ENCODE results near the gene SLC34A3. TPM values are rescaled to one million over a fixed set of nuclear protein-coding genes. Genes with fewer than 3 reads are reported as not detected.
A peak's percentile ranks its signal among the peaks of the same experiment; 100 is the strongest.

SLC34A3 gene
- total RNA-seq, 2 donors from 2014 or later: 0.54 TPM; not detected in 1

DNA sequence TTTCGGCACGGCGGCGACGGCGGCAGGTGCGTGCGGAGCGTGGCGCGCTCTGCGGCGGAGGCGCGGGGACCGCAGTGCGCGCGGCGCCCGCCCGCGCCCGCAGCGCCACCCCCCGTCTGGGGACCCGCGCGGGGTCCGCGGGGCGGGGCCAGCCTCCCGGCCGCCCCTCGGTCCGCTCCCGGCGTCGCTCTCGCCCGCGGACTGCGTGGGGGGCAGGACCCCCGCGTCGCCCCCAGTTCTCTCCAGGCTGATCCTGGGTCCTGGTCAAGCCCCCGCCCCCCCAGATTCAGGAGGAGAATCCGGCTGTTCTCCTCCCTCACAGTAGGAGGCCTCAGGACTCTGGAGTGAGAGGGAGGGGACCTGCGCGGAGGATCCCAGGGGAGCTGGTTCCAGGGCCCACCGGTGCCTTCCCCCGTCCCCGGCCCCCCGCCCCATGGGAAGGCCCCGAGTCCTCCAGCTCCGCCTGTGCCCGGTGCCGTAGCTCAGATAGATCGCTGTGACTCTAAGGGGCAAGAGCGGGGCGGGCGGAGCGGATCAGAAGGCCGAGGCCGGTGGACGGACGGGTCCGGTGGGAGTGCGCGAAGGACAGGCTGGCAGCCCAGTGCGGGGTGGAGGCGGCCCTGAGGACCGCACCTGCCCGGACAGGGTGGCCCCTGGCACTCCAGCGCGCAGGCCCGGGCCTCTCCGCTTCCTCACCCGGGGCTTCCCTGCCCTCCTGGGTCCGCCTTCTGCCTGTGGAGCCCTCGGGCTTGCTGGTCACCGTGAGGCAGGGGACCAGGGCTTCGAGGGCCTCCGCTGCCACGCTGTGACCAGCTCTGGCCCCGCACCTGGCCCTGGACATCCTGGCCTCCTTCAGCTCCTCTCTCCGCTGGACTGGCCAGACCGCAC lies 8.3 kb upstream of the SLC34A3 start, which contains the start of gene RNF208:
RNF208 (minus strand) TSS at position 51 of the 888 bp plus-strand sequence. CDS start 1,028 bp downstream, outside the sequence.
- H3K36me3 ChIP-seq: no peaks in the 10 kb centered on the region
- H3K27ac ChIP-seq: peak within 1 kb of the TSS; percentile 89 to 96
- ATAC-seq (ENCODE audit: insufficient number of reproducible peaks, low FRiP score, low read depth): no peak
- peaks cover 7 to 19% of the 10 kb centered on the region in 2 donors for H3K4me1 ChIP-seq (ENCODE audit: control insufficient read depth in 1 of 2, low read depth in 2 of 2)
- H3K4me3 ChIP-seq: peak within 1 kb of the TSS; percentile 83
- TF ChIP-seq CTCF (IDR thresholded peaks at IDR 0.05): no peak
- H3K27me3 ChIP-seq (replicated peaks; ENCODE audit: insufficient read depth): no peaks in the 10 kb centered on the region
- H3K9me3 ChIP-seq: no peaks in the 10 kb centered on the region
- DNase-seq (ENCODE audit: low spot score): no peak

- Histone ChIP-seq H3K27ac (peak overlapping the region; percentile 89 to 96), H3K9me3 (no peaks in the 10 kb centered on the region), H3K27me3 (replicated peaks; ENCODE audit: insufficient read depth) (no peaks in the 10 kb centered on the region), H3K36me3 (no peaks in the 10 kb centered on the region), H3K4me1 (ENCODE audit: control insufficient read depth in 1 of 2, low read depth in 2 of 2) (peaks cover 7 to 19% of the 10 kb centered on the region in 2 donors), H3K4me3 (peak overlapping the region; percentile 83)
- no peak for TF ChIP-seq CTCF (IDR thresholded peaks at IDR 0.05)
- peak; percentile 80 for ATAC-seq (ENCODE audit: insufficient number of reproducible peaks, low FRiP score, low read depth)
- peak; percentile 93 for DNase-seq (ENCODE audit: low spot score)
Measured at GRCh38 chr9:137223078-137223970, 7.4 kb upstream of the SLC34A3 start.

GRCh38 chr9:137224830-137225694 lies 5.6 kb upstream of the SLC34A3 start, which contains the start of gene CYSRT1:
TSS of gene CYSRT1 (plus strand) at chr9:137225174. CDS start at chr9:137225622, 448 bp downstream.
- Histone ChIP-seq H3K4me1 (ENCODE audit: control insufficient read depth in 1 of 2, low read depth in 2 of 2) (peaks cover 7 to 19% of the 10 kb centered on the region in 2 donors), H3K27ac (peak within 1 kb of the TSS; percentile 89 to 96), H3K9me3 (no peaks in the 10 kb centered on the region), H3K4me3 (peak within 1 kb of the TSS; percentile 83), H3K36me3 (no peaks in the 10 kb centered on the region), H3K27me3 (replicated peaks; ENCODE audit: insufficient read depth) (no peaks in the 10 kb centered on the region)
- DNase-seq (ENCODE audit: low spot score) (no peak), ATAC-seq (ENCODE audit: insufficient number of reproducible peaks, low FRiP score, low read depth) (no peak)
- no peak for TF ChIP-seq CTCF (IDR thresholded peaks at IDR 0.05)

DNA sequence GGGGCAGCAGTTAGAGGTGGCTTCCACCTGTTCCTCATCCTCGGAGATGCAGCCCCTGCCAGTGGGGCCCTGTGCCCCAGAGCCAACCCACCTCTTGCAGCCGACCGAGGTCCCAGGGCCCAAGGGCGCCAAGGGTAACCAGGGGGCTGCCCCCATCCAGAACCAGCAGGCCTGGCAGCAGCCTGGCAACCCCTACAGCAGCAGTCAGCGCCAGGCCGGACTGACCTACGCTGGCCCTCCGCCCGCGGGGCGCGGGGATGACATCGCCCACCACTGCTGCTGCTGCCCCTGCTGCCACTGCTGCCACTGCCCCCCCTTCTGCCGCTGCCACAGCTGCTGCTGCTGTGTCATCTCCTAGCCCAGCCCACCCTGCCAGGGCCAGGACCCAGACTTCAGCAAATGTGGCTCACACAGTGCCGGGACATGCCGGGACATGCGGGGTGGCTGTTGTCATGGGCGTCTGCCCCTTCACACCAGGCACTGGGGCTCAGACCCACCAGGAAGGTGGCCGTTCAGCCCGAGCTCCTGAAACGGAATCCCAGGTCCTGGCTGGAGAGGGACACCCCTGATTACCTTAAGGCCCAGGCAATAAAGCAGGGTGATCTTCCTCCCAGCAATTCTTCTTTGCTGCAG lies 4.9 kb upstream of the SLC34A3 start:
- H3K27ac ChIP-seq: no peak overlapping the region
- no peak for TF ChIP-seq CTCF (IDR thresholded peaks at IDR 0.05)

More for the DNA sequence above, 4.9 kb upstream of the SLC34A3 start:
- ATAC-seq (ENCODE audit: insufficient number of reproducible peaks, low FRiP score, low read depth) (no peak), DNase-seq (ENCODE audit: low spot score) (no peak)
- Histone ChIP-seq H3K36me3 (no peaks in the 10 kb centered on the region), H3K9me3 (no peaks in the 10 kb centered on the region), H3K27me3 (replicated peaks; ENCODE audit: insufficient read depth) (no peaks in the 10 kb centered on the region), H3K4me3 (no peak overlapping the region), H3K4me1 (ENCODE audit: control insufficient read depth in 1 of 2, low read depth in 2 of 2) (peaks cover 7 to 19% of the 10 kb centered on the region in 2 donors)

Measured in thoracic aorta (tissue), 2 donors.